GM21737 (cell line): ENCODE data around the gene HHEX.
"Not testable (repeated sequence)": the region's sequence is repeated elsewhere in the genome, so short reads cannot be mapped to it uniquely, and the experiment has no call there.

ENCODE experiments used
- ATAC-seq: cut with Tn5 transposase; IDR thresholded peaks from one replicate; pipeline ENCODE4 v1.9.1; 2021; ENCODE audit warnings: mild to moderate bottlenecking, moderate library complexity; ENCODE audit not compliant: unreplicated experiment

HHEX gene

DNA sequence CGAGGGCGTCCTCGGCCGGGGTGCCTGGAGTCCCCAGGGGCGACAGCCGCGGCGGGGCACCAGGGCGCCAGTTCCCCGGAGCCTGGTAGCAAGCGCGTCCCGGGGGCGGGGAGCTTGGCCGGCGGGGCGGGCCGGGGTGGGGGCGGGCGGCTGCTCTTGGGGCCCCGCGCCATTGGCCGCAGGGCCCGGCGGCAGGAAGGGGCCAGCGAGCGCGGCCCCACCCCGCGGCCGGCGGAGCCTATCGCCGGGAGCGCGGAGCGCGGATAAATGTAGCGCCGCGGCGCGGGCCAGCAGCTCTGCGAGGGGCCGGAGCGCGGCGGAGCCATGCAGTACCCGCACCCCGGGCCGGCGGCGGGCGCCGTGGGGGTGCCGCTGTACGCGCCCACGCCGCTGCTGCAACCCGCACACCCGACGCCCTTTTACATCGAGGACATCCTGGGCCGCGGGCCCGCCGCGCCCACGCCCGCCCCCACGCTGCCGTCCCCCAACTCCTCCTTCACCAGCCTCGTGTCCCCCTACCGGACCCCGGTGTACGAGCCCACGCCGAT lies at the start of gene HHEX:
TSS of gene HHEX (plus strand) at position 293 of the 548 bp plus-strand sequence. CDS start at position 325, 32 bp downstream.
- ATAC-seq = peak; percentile 52

DNA sequence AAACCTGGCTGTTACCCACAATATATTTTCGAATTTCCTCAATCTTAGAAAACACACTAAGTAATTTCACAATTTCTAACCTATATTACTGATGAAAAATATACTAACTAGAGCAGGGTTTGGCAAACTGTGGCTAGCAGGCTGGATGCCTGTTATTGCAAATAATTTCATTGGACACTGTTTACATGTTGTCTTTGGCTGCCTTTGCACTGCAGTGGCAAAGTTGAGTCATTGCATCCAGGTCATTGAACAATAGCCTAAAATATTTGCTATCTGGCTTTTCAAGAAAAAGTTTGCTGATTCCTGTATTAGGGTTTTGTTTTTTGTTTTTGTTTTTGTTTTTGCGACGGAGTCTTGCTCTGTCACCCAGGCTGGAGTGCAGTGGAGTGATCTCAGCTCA lies 49.6 kb upstream of the HHEX start:
- no peak for ATAC-seq

DNA sequence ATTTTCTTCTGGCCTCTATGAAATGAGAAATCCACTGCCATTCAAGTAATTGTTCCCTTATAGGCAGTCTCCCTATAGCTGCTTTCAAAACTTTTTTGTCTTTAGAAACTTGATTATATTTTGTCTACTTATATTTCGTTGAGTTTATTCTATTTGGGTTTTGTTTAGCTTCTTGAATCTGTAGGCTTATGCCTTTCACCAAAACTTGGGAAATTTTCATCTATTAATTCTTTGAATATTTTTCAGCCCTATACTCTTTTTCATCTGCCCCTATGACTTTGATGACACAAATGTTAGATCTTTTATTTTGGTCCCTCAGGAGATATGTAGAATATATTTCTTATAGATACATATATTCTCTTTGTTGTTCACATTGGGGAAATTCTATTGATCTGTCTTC lies 48.3 kb upstream of the HHEX start:
- no peak for ATAC-seq

DNA sequence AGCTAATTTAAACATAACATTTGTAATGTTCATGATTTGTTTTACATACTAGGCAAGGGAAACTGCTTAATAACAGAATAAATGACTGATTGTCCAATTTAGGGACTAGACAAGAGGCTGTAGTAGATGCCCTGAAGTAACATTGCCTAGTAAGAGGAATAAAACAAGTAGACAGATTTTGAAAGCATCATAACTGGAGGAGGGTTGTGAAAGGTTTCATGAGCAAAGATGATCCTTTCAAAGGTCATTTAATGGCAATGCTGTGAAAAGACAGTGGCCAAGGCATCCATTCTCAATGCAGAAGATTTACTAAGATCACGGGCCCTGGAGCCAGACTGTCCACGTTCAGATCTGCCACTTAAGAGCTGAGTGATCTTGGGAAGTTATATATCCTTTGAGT lies 44.8 kb upstream of the HHEX start:
- ATAC-seq = no peak

DNA sequence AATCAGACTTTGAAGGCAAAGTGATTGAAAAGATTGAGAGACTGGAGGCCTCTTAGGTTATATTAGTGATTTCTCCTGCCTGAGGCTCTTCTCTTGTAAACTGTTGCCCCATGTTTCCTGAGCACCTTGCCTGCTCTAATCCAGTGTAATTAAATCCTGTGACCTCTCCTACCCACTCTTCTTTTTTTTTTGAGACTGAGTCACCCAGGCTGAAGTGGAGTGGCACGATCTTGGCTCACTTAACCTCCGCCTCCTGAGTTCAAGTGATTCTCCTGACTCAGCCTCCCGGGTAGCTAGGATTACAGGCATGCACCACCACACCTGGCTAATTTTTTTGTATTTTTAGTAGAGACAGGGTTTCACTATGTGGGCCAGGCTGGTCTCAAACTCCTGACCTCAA lies 38.9 kb upstream of the HHEX start:
- ATAC-seq = not testable (repeated sequence)

DNA sequence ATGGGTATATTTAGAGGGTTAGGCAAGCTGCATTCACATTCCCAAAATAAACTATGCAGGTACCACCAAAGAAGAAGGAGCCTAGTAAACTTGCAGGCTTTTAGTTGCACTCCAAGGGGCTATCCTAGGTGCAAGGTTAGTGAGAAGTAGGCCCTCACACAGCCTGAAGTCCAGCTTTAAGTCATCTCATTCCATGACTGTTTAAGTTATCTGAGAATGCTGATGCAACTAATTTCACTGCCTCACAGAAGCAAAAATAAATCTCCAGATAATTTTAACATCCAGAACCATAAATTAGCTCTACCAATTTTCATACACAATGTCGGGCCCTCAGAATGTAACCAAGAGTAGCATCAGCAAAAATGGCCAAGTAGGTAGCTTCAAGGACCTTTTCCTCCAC lies 34.3 kb upstream of the HHEX start:
- ATAC-seq = no peak

DNA sequence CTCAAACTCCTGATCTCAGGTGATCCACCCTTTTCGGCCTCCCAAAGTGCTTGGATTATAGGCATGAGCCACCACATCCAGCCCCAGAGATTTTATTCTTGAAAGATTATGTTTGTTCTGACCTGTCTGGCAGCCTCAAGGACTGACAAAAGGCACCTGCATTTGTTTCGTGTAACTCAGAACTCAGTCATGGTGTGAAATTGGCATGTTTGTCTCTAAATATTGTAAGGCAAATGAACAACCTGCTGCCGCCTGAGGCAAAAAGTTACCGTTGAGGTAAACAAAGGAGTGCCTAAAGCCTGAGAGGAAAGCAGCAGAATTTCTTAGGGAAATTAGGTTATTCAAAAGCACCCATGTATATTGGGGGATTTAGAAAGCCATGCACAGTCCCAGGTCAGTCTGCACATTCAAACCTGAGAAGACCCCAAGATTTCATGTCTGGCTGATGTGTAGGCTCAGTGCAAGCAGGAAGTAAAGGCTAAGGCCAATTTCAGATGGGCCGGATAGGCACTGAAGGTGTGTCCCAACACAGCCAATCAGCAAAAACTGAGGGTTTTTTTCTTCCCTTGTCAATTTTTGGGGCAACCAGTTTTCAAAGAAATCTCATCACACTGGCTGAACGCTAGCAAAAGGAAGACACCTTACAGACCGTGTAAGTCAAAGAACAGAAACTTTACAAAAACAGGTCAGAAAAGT lies 33.3 kb upstream of the HHEX start:
- no peak for ATAC-seq

DNA sequence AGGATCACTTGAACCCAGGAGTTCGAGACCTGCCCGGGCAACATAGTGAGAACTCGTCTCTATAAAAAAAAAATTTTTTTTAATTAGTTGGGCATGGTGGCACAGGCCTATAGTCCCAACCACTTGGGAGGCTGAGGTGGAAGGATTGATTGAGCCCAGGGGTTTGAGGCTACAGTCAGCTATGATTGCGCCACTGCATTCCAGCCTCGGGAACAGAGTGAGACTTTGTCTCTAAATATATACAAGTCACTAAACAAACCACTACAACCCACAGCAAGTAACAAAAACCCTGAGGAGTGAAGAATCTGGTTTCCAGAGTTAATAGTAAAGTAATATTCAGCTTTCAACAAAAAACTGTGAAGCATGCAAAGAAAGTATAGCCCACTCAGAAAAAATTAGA lies 32.7 kb upstream of the HHEX start:
- ATAC-seq = no peak

DNA sequence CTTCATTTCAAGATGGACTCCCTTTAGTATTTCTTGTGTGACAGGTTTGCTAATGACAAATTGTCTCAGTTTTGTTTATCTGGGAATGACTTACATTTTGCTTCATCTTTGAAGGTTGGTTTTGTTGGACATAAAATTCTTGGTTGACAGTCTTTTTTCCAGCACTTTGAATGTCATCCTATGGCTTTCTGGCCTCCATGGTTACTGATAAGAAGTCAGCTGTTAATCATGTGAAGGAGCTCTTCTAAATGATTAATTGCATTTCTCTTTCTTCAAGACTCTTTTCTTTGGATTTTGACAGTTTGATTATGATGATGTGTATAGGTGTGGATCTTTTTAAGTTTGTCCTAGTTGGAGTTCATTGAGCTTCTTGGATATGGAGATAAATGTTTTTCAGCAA lies 26.9 kb upstream of the HHEX start:
- no peak for ATAC-seq

DNA sequence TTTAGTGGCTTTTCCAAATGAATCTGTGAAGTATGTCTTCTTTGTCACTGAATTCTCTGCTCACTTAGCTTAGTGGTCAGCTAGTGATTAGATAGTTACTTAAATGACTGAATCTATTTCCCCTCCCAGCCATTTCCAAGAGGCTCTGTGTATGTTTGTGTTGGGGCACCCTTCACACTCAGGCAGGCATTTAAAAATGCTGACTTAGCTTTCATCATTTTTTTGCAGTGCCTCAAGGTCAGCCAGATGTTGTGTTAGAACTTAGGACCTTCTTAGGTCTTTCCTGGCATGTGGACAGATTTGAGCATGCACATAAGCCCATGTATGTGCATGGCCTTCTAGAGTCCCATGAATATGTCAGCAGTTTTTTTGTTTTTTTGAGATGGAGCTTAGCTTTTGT lies 25.4 kb upstream of the HHEX start:
- ATAC-seq = no peak

DNA sequence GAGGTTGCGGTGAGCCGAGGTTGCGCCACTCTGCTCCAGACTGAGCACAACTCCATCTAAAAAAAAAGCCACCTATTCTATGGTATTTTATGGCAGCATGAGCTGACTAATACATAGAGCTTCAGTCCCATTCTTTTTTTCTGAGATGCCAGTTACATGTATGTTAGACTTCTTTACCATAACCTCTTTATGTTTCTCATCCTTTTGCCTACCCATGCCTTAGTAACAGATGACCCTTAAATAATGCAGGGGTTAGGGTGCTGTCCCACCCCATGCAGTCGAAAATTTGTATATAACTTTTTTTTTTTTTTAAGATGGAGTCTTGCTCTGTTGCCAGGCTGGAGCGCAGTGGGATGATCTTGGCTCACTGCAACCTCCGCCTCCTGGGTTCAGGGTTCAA lies 22.7 kb upstream of the HHEX start:
- no peak for ATAC-seq

DNA sequence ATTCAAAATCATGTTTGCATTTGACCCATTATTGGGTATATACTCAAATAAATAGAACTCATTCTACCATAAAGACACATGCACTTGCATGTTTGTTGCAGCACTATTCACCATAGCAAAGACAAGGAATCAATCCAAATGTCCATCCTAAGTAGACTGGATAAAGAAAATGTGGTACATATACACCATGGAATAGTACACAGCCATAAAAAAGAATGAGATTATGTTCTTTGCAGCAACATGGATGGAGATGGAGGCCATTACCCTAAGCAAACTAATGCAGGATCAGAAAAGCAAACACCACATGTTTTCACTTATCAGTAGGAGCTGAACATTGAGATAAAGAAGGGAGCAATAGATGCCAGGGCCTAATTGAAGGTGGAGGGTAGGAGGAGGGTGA lies 12.0 kb upstream of the HHEX start:
- no peak for ATAC-seq

DNA sequence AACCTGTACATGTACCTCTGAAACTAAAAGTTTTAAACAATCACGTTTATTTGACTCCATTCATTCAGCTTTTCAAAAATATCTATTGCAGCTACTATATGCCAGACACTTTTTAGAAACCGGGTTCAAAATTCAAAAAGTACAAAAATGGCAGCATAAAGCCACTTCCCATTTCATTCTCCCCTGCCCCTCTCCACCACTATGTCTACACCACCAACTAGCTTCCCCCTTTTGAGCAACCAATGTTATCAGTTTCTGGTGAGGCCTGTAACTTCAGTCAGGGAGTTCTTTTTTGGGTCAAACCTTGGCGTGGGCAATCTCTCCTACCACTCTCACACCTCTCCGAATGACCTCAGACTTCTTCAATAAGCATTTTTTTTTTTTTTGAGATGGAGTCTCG lies 11.5 kb upstream of the HHEX start:
- no peak for ATAC-seq

DNA sequence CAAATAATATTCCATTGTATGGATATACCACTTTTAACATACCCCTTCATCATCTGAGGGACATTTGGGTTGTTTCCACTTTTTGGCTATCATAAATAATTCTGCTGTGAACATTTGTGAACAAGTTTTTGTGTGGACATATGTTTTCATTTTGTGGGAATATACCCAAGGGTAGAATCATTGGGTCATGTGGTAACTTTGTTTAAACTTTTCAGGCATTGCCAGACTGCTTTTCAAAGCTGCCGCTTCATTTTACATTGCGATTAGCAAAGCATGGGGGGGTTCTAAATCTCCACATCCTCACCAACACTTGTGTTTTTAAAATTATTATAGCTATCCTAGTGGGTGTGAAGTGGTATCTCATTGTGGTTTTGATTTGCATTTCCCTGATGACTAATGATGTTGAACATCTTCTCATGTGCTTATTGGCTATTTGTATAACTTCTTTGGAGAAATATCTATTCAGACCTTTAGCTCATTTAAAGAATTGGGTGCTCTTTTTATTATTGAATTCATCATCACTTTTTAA lies 8.4 kb upstream of the HHEX start:
- no peak for ATAC-seq

DNA sequence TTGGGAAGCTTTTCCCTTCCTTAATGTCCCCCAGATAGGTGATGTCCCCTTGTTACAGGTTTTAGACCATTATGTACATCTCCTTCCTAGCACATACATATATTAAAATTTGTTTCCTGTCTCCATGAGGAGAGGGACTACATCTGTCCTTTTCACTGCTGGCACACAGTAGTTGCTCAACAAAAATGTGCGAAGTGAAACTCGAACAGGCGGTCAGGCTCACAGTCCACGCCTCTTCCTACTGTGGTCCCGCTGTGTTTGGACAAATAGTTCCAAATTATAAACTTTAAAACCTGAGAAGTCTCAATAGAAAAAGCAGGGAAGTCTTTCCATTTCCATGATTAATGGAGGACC lies 1.2 kb upstream of the HHEX start:
- no peak for ATAC-seq

DNA sequence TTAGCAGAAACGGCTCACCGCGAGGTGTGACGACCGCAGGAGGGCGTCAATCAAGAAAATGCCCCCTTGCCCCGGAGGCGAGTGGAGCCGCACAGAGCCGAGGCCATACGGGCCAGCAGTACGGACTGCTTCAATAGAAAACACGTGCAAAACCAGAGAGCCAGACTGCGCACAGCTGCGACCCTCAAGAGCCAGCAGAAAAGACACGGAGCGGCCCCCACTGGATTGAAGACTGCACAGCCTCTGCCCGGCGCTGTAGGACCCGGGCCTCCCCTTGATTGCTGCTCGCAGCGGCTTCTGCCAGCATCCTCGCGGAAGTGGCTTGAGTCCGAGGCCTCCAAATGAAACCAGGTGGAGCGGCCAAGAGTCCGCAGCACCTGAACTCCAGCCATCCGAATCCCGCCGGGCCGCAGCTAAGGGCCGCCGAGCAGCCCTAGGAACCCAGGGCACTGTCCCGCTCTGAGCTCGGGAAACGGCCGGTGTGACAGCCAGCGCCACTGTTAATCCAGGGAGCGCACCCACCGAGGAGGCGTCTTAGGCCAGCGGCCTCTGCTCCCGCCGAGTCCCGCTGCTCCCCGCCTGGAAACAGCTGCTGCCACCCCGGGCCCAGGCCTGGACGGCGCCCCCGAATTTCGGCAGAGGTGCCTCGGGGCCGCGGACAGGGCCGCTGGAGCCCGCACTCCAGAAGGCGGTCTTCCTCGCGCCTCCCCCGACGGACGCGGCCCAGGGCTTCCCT lies 660 bp upstream of the HHEX start:
- no peak for ATAC-seq

DNA sequence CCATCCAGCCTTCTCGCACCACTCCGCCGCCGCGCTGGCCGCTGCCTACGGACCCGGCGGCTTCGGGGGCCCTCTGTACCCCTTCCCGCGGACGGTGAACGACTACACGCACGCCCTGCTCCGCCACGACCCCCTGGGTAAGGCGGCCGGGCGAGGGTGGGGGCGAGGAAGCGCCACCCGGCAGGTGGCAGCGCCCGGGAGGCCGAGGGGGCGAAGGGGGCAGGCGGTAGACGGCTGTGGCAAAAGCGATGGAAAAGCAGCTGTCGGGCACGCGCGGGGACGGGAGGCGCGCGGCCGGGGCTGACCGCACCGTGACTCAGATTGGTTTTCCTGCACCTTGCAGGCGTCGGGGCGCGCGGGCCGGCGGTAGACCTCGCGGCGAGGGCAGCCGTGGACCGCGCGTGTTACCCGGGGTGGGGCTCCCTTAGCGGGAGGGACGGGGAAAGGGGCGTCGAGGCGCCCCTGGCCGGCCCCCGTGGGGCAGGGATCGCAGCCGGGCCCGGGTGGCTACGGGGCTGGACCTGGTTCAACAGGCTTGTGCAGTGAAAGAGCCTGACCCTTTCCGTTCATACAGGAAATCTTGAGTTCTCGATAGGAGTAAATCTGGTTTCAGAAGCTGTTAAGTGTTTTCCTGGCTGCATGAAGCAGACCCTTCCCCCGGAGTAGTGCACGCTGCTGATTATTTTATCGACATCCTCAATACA lies 608 bp downstream of the HHEX start:
- peak; percentile 33 for ATAC-seq

DNA sequence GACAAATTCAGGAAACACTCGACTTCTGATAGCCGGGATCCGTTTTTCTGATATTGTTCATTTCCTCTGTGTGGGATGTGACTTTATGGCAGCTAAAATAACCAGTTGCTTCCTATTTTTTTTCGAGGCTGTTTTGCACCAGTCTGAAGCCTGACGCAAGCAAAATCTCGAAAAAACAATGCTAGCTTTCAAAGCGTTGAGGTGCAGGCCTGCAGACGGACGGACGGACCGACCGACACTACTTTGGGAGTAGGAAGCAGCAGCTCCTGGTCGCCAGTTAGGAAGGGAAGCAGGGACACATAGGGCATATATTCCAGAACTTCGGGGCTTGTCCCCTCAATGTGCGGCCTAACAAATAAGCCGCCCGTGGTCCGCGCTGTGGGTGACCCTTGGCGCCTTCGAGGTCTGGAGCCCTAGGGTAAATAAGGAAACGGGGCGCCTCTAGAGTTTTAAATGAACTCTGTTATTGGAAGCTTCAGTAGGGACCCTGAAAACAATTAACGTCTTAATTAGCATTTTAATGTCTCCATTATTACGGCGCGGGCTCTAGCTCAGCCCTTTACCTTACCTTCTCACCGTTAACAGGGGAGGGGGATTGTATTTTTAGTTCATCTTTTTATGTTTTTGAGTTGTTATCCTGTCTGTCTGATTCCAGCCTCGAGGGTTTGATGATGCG lies 1.3 kb downstream of the HHEX start:
- no peak for ATAC-seq

DNA sequence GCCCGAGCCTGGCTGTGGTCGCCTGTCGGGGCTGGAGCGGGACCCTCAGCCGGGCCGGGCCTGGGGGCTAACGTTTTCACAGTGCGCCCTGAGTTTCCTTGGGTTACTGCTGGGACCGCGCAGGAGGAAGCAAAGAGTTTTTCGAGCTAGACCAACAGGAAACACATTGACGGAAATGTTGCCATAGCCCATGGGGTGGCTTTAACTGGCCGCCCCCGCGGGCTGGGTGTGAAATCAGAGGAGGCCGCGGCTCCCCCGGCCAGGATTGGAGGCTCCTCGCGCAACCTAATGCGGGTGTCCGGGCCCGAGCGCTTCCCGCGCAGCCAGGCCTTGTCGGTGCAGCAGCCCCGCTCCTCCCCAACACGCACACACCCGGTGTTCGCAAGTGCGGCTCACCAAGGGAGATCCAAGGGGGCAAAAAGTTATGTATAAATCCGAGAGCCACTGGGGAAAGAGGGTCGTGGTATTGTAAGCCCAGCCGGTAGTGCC lies 1.9 kb downstream of the HHEX start:
- ATAC-seq = no peak

DNA sequence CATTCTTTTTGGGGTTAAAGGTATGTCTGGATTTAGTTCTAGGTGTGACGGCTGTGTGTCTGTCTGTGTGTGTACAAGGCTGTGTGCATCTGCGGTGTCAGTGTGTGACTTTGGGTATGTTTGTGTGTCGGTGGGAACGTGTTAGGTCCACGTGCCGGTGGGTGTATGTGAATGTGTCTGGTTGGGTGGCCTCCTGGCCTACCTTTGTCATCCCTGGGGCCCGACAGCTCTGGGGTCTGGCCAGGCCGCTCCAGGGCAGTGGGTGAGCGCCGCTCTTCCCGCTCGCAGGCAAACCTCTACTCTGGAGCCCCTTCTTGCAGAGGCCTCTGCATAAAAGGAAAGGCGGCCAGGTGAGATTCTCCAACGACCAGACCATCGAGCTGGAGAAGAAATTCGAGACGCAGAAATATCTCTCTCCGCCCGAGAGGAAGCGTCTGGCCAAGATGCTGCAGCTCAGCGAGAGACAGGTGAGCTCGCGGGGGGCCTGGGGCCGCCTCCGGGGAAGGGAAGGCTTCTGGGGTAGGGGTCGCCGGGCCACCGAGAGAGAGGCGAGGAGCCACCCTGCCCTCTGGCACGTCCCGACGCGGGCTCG lies 2.4 kb downstream of the HHEX start:
- ATAC-seq = no peak
